Mesenchymal stem cell (in vitro differentiated cells and primary cell): ENCODE data around the gene C1GALT1.

Source experiments
- DNase-seq: peaks from one replicate; pipeline ENCODE4 v3.0.0-alpha.2; 2013
- H2AFZ ChIP-seq: one replicate; pipeline ENCODE4 v1.6.1; 2013; ENCODE audit warnings: low read depth, mild to moderate bottlenecking, control low read depth, inconsistent platforms, low read length, moderate library complexity
- H2AK5ac ChIP-seq: 2 replicates; pipeline ENCODE4 v1.6.1; 2013; ENCODE audit warnings: low read length, moderate library complexity, mild to moderate bottlenecking, inconsistent platforms; ENCODE audit not compliant: severe bottlenecking
- H2BK120ac ChIP-seq: one replicate; pipeline ENCODE4 v1.6.1; 2013; ENCODE audit warnings: low read depth, mild to moderate bottlenecking, inconsistent platforms, low read length, moderate library complexity
- H2BK12ac ChIP-seq, 2 experiments: one replicate each; pipeline ENCODE4 v1.6.1; 2013; ENCODE audit warnings: inconsistent platforms in 2 of 2, low read length in 2 of 2, mild to moderate bottlenecking in 2 of 2, moderate library complexity in 2 of 2, control low read depth in 1 of 2
- H2BK15ac ChIP-seq: one replicate; pipeline ENCODE4 v1.6.1; 2013; ENCODE audit warnings: mild to moderate bottlenecking, low read depth, inconsistent platforms; ENCODE audit not compliant: poor library complexity, severe bottlenecking
- H2BK5ac ChIP-seq: 2 replicates; pipeline ENCODE4 v1.6.1; 2013; ENCODE audit warnings: low read depth, mild to moderate bottlenecking, low read length, control low read depth, inconsistent platforms; ENCODE audit not compliant: poor library complexity, severe bottlenecking
- H3K14ac ChIP-seq, 2 experiments: one replicate each; pipeline ENCODE4 v1.6.1; 2013; ENCODE audit warnings: inconsistent platforms in 2 of 2, low read length in 2 of 2, control low read depth in 1 of 2, mild to moderate bottlenecking in 1 of 2, moderate library complexity in 1 of 2
- H3K18ac ChIP-seq, 2 experiments: one replicate each; pipeline ENCODE4 v1.6.1; 2013; ENCODE audit warnings: inconsistent platforms in 2 of 2, low read length in 2 of 2, control low read depth in 1 of 2, low read depth in 1 of 2, mild to moderate bottlenecking in 1 of 2
- H3K23ac ChIP-seq, 2 experiments: one replicate each; pipeline ENCODE4 v1.6.1; 2013; ENCODE audit warnings: inconsistent platforms in 2 of 2, low read length in 2 of 2, mild to moderate bottlenecking in 2 of 2, moderate library complexity in 2 of 2, control low read depth in 1 of 2
- H3K27ac ChIP-seq: 2 replicates; pipeline ENCODE4 v1.5.1; 2013; ENCODE audit warnings: mild to moderate bottlenecking, moderate library complexity, low read length, control low read depth, inconsistent platforms; ENCODE audit not compliant: poor library complexity, severe bottlenecking
- H3K27me3 ChIP-seq, 2 experiments: 2 replicates each; pipeline versions ENCODE4 v1.6.1 to v1.7.0; 2013; ENCODE audit warnings: low read length in 2 of 2, mild to moderate bottlenecking in 2 of 2, moderate library complexity in 2 of 2, control low read depth in 1 of 2, inconsistent platforms in 1 of 2; ENCODE audit not compliant: control insufficient read depth in 1 of 2, insufficient read depth in 1 of 2
- H3K36me3 ChIP-seq, 2 experiments: 2 replicates each; pipeline versions ENCODE4 v1.6.1 to v1.7.0; 2013; ENCODE audit warnings: low read length in 2 of 2, control low read depth in 1 of 2, inconsistent platforms in 1 of 2, low read depth in 1 of 2, mild to moderate bottlenecking in 1 of 2; ENCODE audit not compliant: insufficient read depth in 2 of 2, control insufficient read depth in 1 of 2
- H3K4ac ChIP-seq, 2 experiments: one replicate each; pipeline ENCODE4 v1.6.1; 2013; ENCODE audit warnings: inconsistent platforms in 2 of 2, low read length in 2 of 2, mild to moderate bottlenecking in 2 of 2, moderate library complexity in 2 of 2, control low read depth in 1 of 2, low read depth in 1 of 2
- H3K4me1 ChIP-seq: 2 replicates; pipeline ENCODE4 v1.6.1; 2013; ENCODE audit warnings: low read depth, low read length, control low read depth; ENCODE audit not compliant: control insufficient read depth, insufficient read depth
- H3K4me2 ChIP-seq: 2 replicates; pipeline ENCODE4 v1.6.1; 2013; ENCODE audit warnings: low read length, mild to moderate bottlenecking, inconsistent platforms; ENCODE audit not compliant: poor library complexity, severe bottlenecking
- H3K4me3 ChIP-seq, 2 experiments: 2 replicates each; pipeline versions ENCODE4 v1.5.1 to v1.7.0; 2013; ENCODE audit warnings: low read length in 2 of 2, mild to moderate bottlenecking in 2 of 2, control low read depth in 1 of 2, low read depth in 1 of 2; ENCODE audit not compliant: insufficient read depth in 1 of 2
- H3K79me1 ChIP-seq: replicated peaks from 2 replicates; pipeline ENCODE4 v1.6.1; 2013; ENCODE audit warnings: mild to moderate bottlenecking, control low read depth, low read length, inconsistent platforms; ENCODE audit not compliant: poor library complexity, severe bottlenecking
- H3K9ac ChIP-seq: 2 replicates; pipeline ENCODE4 v1.7.0; 2013; ENCODE audit warnings: mild to moderate bottlenecking, low read length, moderate library complexity
- H3K9me3 ChIP-seq: 2 replicates; pipeline ENCODE4 v1.7.0; 2013; ENCODE audit warnings: mild to moderate bottlenecking, low read length; ENCODE audit not compliant: control insufficient read depth
- H4K8ac ChIP-seq: one replicate; pipeline ENCODE4 v1.6.1; 2013; ENCODE audit warnings: inconsistent platforms, mild to moderate bottlenecking, low read length, moderate library complexity
- H4K91ac ChIP-seq: one replicate; pipeline ENCODE4 v1.6.1; 2013; ENCODE audit warnings: mild to moderate bottlenecking, low read length, inconsistent platforms
- WGBS: methylation state at CpG from one replicate; pipeline ENCODE4 v1.1.7; 2013; ENCODE audit warnings: mixed read lengths; 5-methylcytosine and 5-hydroxymethylcytosine counted together

The C1GALT1 gene

DNA sequence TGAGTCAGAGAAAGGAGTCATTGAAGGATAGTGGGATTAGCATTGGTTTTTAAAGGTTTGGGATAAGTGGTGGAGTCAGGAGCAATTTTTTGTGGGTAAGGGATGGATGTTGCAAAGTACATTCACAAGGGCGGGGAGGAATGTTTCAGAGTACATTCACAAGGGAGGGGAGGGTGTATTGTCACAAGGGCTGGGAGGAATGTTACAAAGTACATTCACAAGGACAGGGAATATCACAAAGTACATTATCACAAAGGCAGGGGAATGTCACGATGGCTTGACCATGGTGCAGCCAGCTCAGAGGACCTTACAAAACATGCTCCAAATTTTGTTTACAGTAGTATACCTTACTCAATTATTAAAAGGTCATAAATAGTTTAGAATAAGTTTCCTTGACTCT, 30.3 kb downstream of the C1GALT1 start:
- Histone ChIP-seq H3K4me1 (no peaks in the 10 kb centered on the region), H2BK12ac (no peak overlapping the region), H4K8ac (no peak overlapping the region), H3K36me3 (peaks cover 3 to 56% of the 10 kb centered on the region in 2 experiments), H4K91ac (no peak overlapping the region), H2BK15ac (no peak overlapping the region), H2AFZ (no peak overlapping the region), H3K4me2 (no peak overlapping the region), H3K9ac (no peak overlapping the region), H3K4me3 (no peak overlapping the region), H2BK5ac (no peak overlapping the region), H3K18ac (no peak overlapping the region), H3K79me1 (peaks cover 39% of the 10 kb centered on the region), H3K14ac (no peak overlapping the region), H3K23ac (no peak overlapping the region), H3K27ac (no peak overlapping the region), H3K9me3 (no peaks in the 10 kb centered on the region), H2BK120ac (no peak overlapping the region), H3K27me3 (no peaks in the 10 kb centered on the region), H2AK5ac (no peak overlapping the region), H3K4ac (no peak overlapping the region)
- 100% methylated on average over 1 of the region's 2 CpGs for WGBS
- DNase-seq, result peak; percentile 25

DNA sequence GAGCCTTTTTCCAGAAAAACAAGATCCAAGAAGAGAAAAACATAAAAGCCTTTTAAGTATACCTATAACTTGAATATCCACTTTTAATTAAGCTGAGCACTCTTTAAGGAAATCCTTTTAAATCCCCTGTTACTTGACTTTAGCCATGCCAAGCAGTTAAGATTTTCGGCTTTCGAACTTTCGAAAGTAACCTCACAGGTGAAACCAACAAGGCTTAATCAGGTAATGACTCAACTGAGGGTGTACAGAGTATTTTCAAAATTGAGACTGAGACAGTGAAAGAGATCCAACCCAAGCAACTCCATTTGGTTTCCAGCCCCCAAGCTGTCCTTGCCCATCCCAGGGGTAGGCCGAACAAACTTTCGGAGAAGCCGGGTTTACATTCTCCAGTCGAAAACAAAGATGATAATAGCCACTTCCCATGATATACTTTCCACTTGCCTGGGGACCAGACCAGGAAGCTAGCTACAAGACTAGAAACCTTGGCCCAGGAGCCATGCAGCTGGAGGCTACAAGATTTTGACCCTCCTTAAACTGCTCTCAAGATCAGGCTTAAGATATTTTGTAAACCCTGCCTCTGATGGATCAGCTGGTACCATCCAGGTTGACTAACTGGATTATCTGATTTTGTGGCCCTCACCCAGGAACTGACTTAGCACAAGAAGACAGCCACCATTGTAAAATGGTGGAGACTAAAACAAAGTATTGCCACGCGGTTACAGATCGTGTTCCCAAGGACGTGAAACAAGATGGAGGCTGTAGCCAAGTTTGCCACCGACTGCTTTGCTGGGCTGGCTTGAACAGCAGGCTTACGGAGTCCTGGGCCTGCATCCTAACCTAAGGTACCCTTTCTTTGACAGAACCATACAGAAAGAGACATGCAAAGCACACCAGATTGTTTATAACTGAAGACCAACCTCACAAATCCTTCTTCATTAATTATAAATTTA, 32.3 kb downstream of the C1GALT1 start:
- Histone ChIP-seq H3K23ac (no peak overlapping the region), H4K91ac (no peak overlapping the region), H2BK5ac (no peak overlapping the region), H3K4me2 (no peak overlapping the region), H2BK12ac (no peak overlapping the region), H2AK5ac (no peak overlapping the region), H3K4me3 (no peak overlapping the region), H3K14ac (no peak overlapping the region), H2BK15ac (no peak overlapping the region), H3K79me1 (peaks cover 37% of the 10 kb centered on the region), H3K18ac (no peak overlapping the region), H2AFZ (no peak overlapping the region), H3K9me3 (no peaks in the 10 kb centered on the region), H3K4me1 (no peaks in the 10 kb centered on the region), H3K4ac (no peak overlapping the region), H3K36me3 (peaks cover 3 to 63% of the 10 kb centered on the region in 2 experiments), H3K27me3 (no peaks in the 10 kb centered on the region), H3K27ac (no peak overlapping the region), H3K9ac (no peak overlapping the region), H4K8ac (peak overlapping the region; percentile 6), H2BK120ac (no peak overlapping the region)
- no peak for DNase-seq
- WGBS, result 100% methylated on average over 13 of the region's 13 CpGs

DNA sequence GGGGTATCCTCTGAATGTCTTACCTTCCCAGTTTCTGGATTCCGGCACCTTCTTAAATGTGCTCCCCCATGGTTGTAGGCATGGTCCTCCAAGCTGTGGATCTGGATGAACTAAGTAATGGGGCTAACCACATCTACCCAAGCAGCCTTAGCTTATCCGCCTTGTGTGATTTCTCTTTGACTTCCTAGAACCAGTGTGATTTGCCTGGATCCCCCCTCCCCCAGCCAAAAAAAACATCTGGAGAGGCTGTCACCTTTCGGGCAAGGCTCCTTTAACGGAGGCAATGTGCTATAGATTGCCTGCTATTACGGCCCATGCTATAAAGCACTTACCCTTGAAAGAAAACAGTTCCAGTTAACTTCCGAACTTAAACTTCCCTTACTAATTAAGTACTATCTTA, 33.9 kb downstream of the C1GALT1 start:
- Histone ChIP-seq H2AFZ (no peak overlapping the region), H4K91ac (no peak overlapping the region), H2BK5ac (no peak overlapping the region), H3K23ac (peak overlapping the region in 1 of 2 experiments; percentile 97), H3K9ac (no peak overlapping the region), H3K4me1 (no peaks in the 10 kb centered on the region), H3K4me3 (no peak overlapping the region), H3K4me2 (no peak overlapping the region), H3K79me1 (peaks cover 29% of the 10 kb centered on the region), H2BK120ac (no peak overlapping the region), H3K9me3 (no peaks in the 10 kb centered on the region), H2AK5ac (no peak overlapping the region), H4K8ac (peak overlapping the region; percentile 61), H3K27me3 (no peaks in the 10 kb centered on the region), H2BK15ac (no peak overlapping the region), H3K27ac (no peak overlapping the region), H3K18ac (peak overlapping the region in 1 of 2 experiments; percentile 26), H3K36me3 (peaks cover 3 to 54% of the 10 kb centered on the region in 2 experiments), H3K4ac (peak overlapping the region in 1 of 2 experiments; percentile 65), H2BK12ac (peak overlapping the region in 1 of 2 experiments; percentile 83), H3K14ac (no peak overlapping the region)
- WGBS, result 40% methylated on average over 6 of the region's 6 CpGs
- DNase-seq, result no peak

DNA sequence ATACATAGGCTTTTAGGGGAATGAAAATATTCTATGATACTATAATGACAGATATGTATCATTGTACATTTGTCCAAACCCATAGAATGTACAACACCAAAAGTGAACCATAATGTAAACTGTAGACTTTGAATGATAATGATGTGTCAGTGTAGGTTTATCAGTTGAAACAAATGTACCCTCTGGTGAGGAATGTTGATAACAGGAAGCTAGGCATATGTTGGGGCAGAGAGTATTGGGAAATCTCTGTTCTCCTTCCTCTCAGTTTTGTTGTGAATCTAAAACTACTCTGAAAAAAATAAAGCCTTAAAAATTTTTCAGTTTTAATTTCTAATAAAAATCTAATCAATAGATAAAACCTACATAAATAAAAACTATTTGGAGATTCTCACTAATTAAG, 36.9 kb downstream of the C1GALT1 start:
- Histone ChIP-seq H2BK12ac (no peak overlapping the region), H3K14ac (no peak overlapping the region), H2AK5ac (no peak overlapping the region), H3K36me3 (peaks cover 3 to 49% of the 10 kb centered on the region in 2 experiments), H2AFZ (no peak overlapping the region), H3K18ac (no peak overlapping the region), H3K9ac (no peak overlapping the region), H2BK5ac (no peak overlapping the region), H3K9me3 (no peaks in the 10 kb centered on the region), H3K23ac (no peak overlapping the region), H4K8ac (no peak overlapping the region), H2BK120ac (no peak overlapping the region), H3K79me1 (peaks cover 24% of the 10 kb centered on the region), H3K4me3 (no peak overlapping the region), H4K91ac (no peak overlapping the region), H3K4me1 (no peaks in the 10 kb centered on the region), H3K27me3 (no peaks in the 10 kb centered on the region), H3K4ac (no peak overlapping the region), H2BK15ac (no peak overlapping the region), H3K4me2 (no peak overlapping the region), H3K27ac (no peak overlapping the region)
- DNase-seq, result no peak
